Spleen (tissue), 11 donors: Measurements from ENCODE around the gene TNK2. TPM values are rescaled to one million over a fixed set of nuclear protein-coding genes. Genes with fewer than 3 reads are reported as not detected.
A peak's percentile ranks its signal among the peaks of the same experiment; 100 is the strongest.

Experiments used
- DNase-seq: peaks from one replicate; pipeline ENCODE4 v3.0.0-alpha.2; 2020
- H3K27ac ChIP-seq, 8 donors: fragments of 200-600 bp; sonication (generic) in 7 of 8; 1 replicate in 4 of 8; 2 replicates in 4 of 8; pipeline versions ENCODE4 v1.5.0 to v1.8.0; 2016 to 2021; ENCODE audit warnings: inconsistent platforms in 4 of 8, mild to moderate bottlenecking in 4 of 8, moderate library complexity in 1 of 8
- H3K27me3 ChIP-seq, 7 donors: fragments of 200-600 bp; sonication (generic) in 6 of 7; replicated peaks in 1 of 7; 1 replicate in 4 of 7; 2 replicates in 3 of 7; pipeline versions ENCODE4 v1.5.0 to v1.8.0; 2016 to 2021; ENCODE audit warnings: inconsistent platforms in 3 of 7, mild to moderate bottlenecking in 1 of 7
- H3K36me3 ChIP-seq, 6 donors: fragments of 200-600 bp; sonication (generic) in 5 of 6; 1 replicate in 4 of 6; 2 replicates in 2 of 6; pipeline versions ENCODE4 v1.5.0 to v1.8.0; 2016 to 2021; ENCODE audit warnings: inconsistent platforms in 2 of 6
- H3K4me1 ChIP-seq, 6 donors: fragments of 200-600 bp; sonication (generic) in 5 of 6; 1 replicate in 3 of 6; 2 replicates in 3 of 6; pipeline versions ENCODE4 v1.5.0 to v1.8.0; 2016 to 2021; ENCODE audit warnings: inconsistent platforms in 3 of 6
- H3K4me3 ChIP-seq, 8 donors: fragments of 200-600 bp; sonication (generic) in 7 of 8; 1 replicate in 4 of 8; 2 replicates in 4 of 8; pipeline versions ENCODE4 v1.5.0 to v1.8.0; 2016 to 2021; ENCODE audit warnings: inconsistent platforms in 4 of 8, mild to moderate bottlenecking in 4 of 8, moderate library complexity in 2 of 8
- H3K9me3 ChIP-seq, 8 donors: fragments of 200-600 bp; sonication (generic) in 7 of 8; 1 replicate in 4 of 8; 2 replicates in 4 of 8; pipeline versions ENCODE4 v1.5.0 to v1.8.0; 2016 to 2021; ENCODE audit warnings: inconsistent platforms in 4 of 8
- POLR2A ChIP-seq, 3 donors: fragments of 450-650 bp; IDR thresholded peaks; one replicate each; pipeline ENCODE4 v1.5.1; 2017; ENCODE audit warnings: antibody characterized with exemption in 3 of 3, mild to moderate bottlenecking in 1 of 3
- POLR2AphosphoS5 ChIP-seq, 3 donors: sonication (generic); formaldehyde crosslinking; IDR thresholded peaks; one replicate each; pipeline ENCODE4 v1.5.1; 2017; ENCODE audit warnings: antibody characterized with exemption in 3 of 3
- WGBS, 5 donors: extraction: QIAGEN DNeasy Blood & Tissue Kit in 3 of 5; methylation state at CpG; one replicate each; pipeline versions ENCODE4 v1.1.5 to v1.1.7; 2013 to 2018; 5-methylcytosine and 5-hydroxymethylcytosine counted together
- intact Hi-C: fragments of 100-400 bp; cut with DNase I; formaldehyde crosslinking; loops from one replicate; pipeline ENCODE4 v1.15.0; 2023; ENCODE audit warnings: low total_unique reads
- polyA plus RNA-seq, 3 donors: library from polyadenylated mRNA; stranded (reverse); fragments of 200-250 nt; gene quantifications; one replicate each; pipeline ENCODE4 v1.2.1, GENCODE V29; 2013
- total RNA-seq, 7 donors: library from RNA; depleted of rRNA in 3 of 7; stranded (reverse); fragments of >200 nt in 3 of 7; fragmentation: NEBNext Ultra II Directional in 4 of 7; extraction: Animal tissue kit (Norgen Biotek cat#: 25700) in 4 of 7; gene quantifications; one replicate each; pipeline versions ENCODE4 v1.1.0 to v1.2.1, GENCODE V29; 2016 to 2021
- TF ChIP-seq, protein P1 (sequence below), 11 experiments: fragments of 200-600 bp in 7 of 11; fragments of 450-650 bp in 4 of 11; sonication (generic) in 4 of 11; IDR thresholded peaks in 8 of 11; conservative IDR thresholded peaks in 3 of 11; 1 replicate in 7 of 11; 2 replicates in 4 of 11; pipeline versions ENCODE4 v1.4.0 to v1.8.0; 2016 to 2021; ENCODE audit warnings: antibody characterized with exemption in 11 of 11, inconsistent platforms in 4 of 11, mild to moderate bottlenecking in 1 of 11
- donor health status: healthy with polysubstance abuse.
- donor health status: DM: no; HTN: no; CAD: no; lungs with moderate emphysema.
- donor health status: DM: no; HTN: no; CAD: no.
- donor health status: Bipolar disorder and iron deficiency.
- donor health status: healthy.
- donor health status: DM: no; HTN: no; CAD: no.
- donor health status: DM: yes; HTN: yes; CAD: no.

TNK2 gene
- total and polyA plus RNA-seq, 10 donors: 30.6 to 104 (median 76.2) TPM

DNA sequence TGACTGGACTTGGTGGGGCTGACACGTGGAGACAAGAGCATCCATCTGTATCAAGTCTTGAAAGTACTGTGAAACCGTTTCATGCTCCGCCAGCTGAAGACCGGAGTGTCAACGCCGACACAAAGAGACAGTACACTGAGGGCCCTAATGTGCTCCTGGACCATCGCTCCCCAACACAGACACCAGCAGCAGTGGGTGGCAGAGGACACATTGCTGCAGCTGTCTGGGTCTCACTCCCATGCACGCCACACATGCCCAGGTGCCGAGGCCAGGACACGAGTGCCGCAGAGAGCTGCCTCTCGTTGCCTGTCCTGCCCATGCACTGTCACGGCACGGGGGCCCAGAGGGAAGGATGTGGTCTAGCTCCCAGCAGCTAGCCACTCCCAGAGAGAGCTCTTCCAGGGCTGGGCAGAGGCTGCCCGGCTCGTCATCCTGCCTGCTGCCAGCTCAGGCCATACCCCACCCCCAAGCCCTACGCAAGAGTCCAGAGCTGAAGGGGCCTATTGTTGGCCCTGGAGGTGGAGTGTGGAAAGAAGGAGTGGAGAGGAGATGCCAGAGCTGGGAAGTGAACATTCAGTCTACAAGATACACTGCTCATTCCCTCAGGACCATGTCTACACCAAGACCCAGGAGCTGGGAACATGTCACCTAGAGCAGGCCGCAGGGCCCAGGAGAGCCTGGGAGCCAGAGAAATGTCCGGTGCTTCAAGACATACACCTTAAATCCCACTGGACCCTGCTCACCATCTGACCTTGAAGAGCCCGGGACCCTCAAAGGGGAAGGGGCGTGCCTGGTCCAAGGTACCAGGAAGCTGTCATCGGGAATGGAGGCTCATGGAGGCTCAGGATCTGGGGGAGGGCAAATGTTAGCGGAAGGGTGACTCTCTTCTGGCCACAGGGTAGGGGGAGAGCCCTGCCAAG lies 7.7 kb downstream of the TNK2 start:
- no peaks in the 10 kb centered on the region for H3K36me3 ChIP-seq
- WGBS, 5 donors: 36 to 59% (median 50%) methylated on average over 22 to 23 of the region's 23 CpGs
- peaks cover 36 to 98% (median 94%) of the 10 kb centered on the region in 6 donors for H3K4me1 ChIP-seq
- H3K27ac ChIP-seq: peak overlapping the region; percentile 35 to 97 (median 88)
- intact Hi-C loops: no loop called here
- TF ChIP-seq, protein P1, sequence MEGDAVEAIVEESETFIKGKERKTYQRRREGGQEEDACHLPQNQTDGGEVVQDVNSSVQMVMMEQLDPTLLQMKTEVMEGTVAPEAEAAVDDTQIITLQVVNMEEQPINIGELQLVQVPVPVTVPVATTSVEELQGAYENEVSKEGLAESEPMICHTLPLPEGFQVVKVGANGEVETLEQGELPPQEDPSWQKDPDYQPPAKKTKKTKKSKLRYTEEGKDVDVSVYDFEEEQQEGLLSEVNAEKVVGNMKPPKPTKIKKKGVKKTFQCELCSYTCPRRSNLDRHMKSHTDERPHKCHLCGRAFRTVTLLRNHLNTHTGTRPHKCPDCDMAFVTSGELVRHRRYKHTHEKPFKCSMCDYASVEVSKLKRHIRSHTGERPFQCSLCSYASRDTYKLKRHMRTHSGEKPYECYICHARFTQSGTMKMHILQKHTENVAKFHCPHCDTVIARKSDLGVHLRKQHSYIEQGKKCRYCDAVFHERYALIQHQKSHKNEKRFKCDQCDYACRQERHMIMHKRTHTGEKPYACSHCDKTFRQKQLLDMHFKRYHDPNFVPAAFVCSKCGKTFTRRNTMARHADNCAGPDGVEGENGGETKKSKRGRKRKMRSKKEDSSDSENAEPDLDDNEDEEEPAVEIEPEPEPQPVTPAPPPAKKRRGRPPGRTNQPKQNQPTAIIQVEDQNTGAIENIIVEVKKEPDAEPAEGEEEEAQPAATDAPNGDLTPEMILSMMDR (IDR thresholded peaks at IDR 0.05 in 8 of 11, conservative IDR thresholded peaks at IDR 0.05 in 3 of 11): no peak
- TF ChIP-seq POLR2A (IDR thresholded peaks at IDR 0.05): no peak
- peak; percentile 80 to 89 (median 88) for TF ChIP-seq POLR2AphosphoS5 (IDR thresholded peaks at IDR 0.05)
- DNase-seq: peak; percentile 94
- H3K27me3 ChIP-seq: no peaks in the 10 kb centered on the region
- peak overlapping the region in 2 of 8 donors; percentile 1 to 49 for H3K4me3 ChIP-seq
- no peaks in the 10 kb centered on the region for H3K9me3 ChIP-seq

GRCh38 chr3:195899701-195900435 lies 8.5 kb downstream of the TNK2 start:
- intact Hi-C loops: loop anchor here (5.0 kb wide), 1 partner anchor 38 kb away; no protein-coding TSS in a partner anchor
- peak; percentile 75 for DNase-seq
- TF ChIP-seq POLR2AphosphoS5 (IDR thresholded peaks at IDR 0.05): no peak
- no peak for TF ChIP-seq POLR2A (IDR thresholded peaks at IDR 0.05)
- Histone ChIP-seq H3K27me3 (no peaks in the 10 kb centered on the region), H3K36me3 (no peaks in the 10 kb centered on the region), H3K9me3 (no peaks in the 10 kb centered on the region), H3K4me3 (peak overlapping the region in 1 of 8 donors; percentile 49), H3K4me1 (peaks cover 38 to 98% (median 92%) of the 10 kb centered on the region in 6 donors), H3K27ac (peak overlapping the region; percentile 35 to 97 (median 88))
- 68 to 84% (median 76%) methylated on average over 15 of the region's 15 CpGs for WGBS, 5 donors

DNA sequence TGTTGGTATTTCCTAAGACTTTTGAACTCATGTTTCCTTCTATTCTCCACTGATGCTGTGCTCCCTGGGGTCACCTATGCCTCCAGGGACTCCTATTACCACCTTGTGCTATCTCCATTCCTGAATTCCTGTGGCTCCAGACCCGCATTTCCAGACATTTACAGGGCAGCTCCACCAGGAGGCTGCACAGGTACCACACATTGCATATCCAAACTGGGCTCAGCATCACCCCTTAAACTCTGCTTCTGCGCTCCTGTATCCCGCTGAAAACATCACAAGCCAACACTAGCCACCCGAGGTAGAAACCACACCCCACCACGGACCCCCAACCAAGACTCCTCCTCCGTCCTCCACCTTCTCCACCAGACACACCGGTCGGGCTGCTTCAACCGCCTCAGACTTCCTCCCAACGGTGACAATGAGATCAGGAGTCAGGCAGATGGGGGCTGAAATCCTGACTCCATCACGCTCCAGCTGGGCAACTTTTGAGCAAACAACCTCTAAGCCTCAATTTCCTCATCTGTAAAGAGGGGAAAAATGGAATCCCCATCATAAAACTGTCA lies 10.4 kb downstream of the TNK2 start:
- WGBS, 5 donors: 44 to 63% (median 47%) methylated on average over 8 to 11 of the region's 11 CpGs
- Histone ChIP-seq H3K4me1 (peaks cover 40 to 98% (median 92%) of the 10 kb centered on the region in 6 donors), H3K27ac (peak overlapping the region in 5 of 8 donors; percentile 1 to 91 (median 21)), H3K36me3 (no peaks in the 10 kb centered on the region), H3K27me3 (no peaks in the 10 kb centered on the region), H3K4me3 (no peak overlapping the region), H3K9me3 (no peaks in the 10 kb centered on the region)
- DNase-seq: peak; percentile 74
- intact Hi-C loops: loop anchor here (5.0 kb wide), 1 partner anchor 36 kb away; no protein-coding TSS in a partner anchor
- TF ChIP-seq POLR2A (IDR thresholded peaks at IDR 0.05) (no peak), POLR2AphosphoS5 (IDR thresholded peaks at IDR 0.05) (no peak)
- TF ChIP-seq, protein P1 (IDR thresholded peaks at IDR 0.05 in 8 of 11, conservative IDR thresholded peaks at IDR 0.05 in 3 of 11): no peak

GRCh38 chr3:195897081-195897852 lies 11.1 kb downstream of the TNK2 start:
- DNase-seq: peak; percentile 79
- TF ChIP-seq POLR2A (IDR thresholded peaks at IDR 0.05) (no peak), POLR2AphosphoS5 (IDR thresholded peaks at IDR 0.05) (peak in 2 of 3 donors; percentile 20 to 22)
- TF ChIP-seq, protein P1 (IDR thresholded peaks at IDR 0.05 in 8 of 11, conservative IDR thresholded peaks at IDR 0.05 in 3 of 11): no peak
- Histone ChIP-seq H3K27ac (peak overlapping the region in 7 of 8 donors; percentile 88 to 96 (median 92)), H3K9me3 (no peaks in the 10 kb centered on the region), H3K27me3 (no peaks in the 10 kb centered on the region), H3K4me1 (peaks cover 40 to 98% (median 90%) of the 10 kb centered on the region in 6 donors), H3K36me3 (peaks cover 0 to 3% (median 0%) of the 10 kb centered on the region in 6 donors), H3K4me3 (no peak overlapping the region)
- intact Hi-C loops: loop anchor here (5.0 kb wide), 1 partner anchor 35 kb away; no protein-coding TSS in a partner anchor
- 54 to 71% (median 61%) methylated on average over 9 to 10 of the region's 10 CpGs for WGBS, 5 donors
